Esophagus muscularis mucosa (tissue), 3 donors: ENCODE data around the gene ATAD1.
"Not testable (repeated sequence)": the region's sequence is repeated elsewhere in the genome, so short reads cannot be mapped to it uniquely, and the experiment has no call there.

Experiments used
- CTCF ChIP-seq, 3 experiments: fragments of 200-600 bp in 2 of 3; fragments of 450-650 bp in 1 of 3; sonication (generic) in 2 of 3; IDR thresholded peaks; one replicate each; pipeline ENCODE4 v1.5.1; 2017 to 2019; ENCODE audit warnings: antibody characterized with exemption in 3 of 3, mild to moderate bottlenecking in 2 of 3, moderate library complexity in 1 of 3
- POLR2A ChIP-seq: fragments of 450-650 bp; IDR thresholded peaks from one replicate; pipeline ENCODE4 v1.6.1; 2017; ENCODE audit warnings: antibody characterized with exemption, moderate library complexity, mild to moderate bottlenecking, low read depth
- POLR2AphosphoS5 ChIP-seq, 2 donors: sonication (generic); formaldehyde crosslinking; IDR thresholded peaks; one replicate each; pipeline ENCODE4 v1.6.1; 2017; ENCODE audit warnings: antibody characterized with exemption in 2 of 2

DNA sequence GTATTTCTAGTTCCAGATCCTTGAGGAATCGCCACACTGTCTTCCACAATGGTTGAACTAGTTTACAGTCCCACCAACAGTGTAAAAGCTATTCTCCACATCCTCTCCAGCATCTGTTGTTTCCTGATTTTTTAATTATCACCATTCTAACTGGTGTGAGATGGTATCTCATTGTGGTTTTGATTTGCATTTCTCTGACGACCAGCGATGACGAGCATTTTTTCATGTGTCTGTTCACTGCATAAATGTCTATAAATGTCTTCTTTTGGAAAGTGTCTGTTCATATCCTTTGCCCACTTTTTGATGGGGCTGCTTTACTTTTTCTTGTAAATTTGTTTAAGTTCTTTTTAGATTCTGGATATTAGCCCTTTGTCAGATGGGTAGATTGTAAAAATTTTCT, 37.6 kb upstream of the ATAD1 start:
- TF ChIP-seq CTCF (IDR thresholded peaks at IDR 0.05); POLR2A; POLR2AphosphoS5 (IDR thresholded peaks at IDR 0.05): not testable (repeated sequence)
